ENCODE results near the gene ZNF18.

DNA sequence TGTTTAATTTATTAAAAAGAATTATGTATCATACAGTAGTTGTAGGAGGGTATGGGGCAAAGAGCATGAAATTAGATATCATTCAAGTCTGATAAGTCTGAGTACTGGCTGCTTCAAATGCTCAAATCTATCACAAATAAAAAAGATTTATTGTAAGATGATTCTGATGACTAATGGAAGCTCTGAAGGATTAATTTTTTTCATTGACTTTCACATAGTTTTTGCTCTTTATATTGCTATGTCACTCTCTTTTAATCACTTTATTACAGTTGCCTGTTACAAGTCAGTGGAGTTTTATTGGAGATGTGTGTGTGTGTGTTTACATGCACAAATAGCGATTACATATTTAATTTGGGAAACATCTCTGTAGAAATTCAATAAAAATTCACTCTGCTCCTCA, 38.4 kb upstream of the ZNF18 start:
- TF ChIP-seq, protein P1, sequence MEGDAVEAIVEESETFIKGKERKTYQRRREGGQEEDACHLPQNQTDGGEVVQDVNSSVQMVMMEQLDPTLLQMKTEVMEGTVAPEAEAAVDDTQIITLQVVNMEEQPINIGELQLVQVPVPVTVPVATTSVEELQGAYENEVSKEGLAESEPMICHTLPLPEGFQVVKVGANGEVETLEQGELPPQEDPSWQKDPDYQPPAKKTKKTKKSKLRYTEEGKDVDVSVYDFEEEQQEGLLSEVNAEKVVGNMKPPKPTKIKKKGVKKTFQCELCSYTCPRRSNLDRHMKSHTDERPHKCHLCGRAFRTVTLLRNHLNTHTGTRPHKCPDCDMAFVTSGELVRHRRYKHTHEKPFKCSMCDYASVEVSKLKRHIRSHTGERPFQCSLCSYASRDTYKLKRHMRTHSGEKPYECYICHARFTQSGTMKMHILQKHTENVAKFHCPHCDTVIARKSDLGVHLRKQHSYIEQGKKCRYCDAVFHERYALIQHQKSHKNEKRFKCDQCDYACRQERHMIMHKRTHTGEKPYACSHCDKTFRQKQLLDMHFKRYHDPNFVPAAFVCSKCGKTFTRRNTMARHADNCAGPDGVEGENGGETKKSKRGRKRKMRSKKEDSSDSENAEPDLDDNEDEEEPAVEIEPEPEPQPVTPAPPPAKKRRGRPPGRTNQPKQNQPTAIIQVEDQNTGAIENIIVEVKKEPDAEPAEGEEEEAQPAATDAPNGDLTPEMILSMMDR (conservative IDR thresholded peaks at IDR 0.05 in 1 of 2, IDR thresholded peaks at IDR 0.05 in 1 of 2; ENCODE audit: low read depth in 1 of 2, low read length in 2 of 2): no peak
- no peak for TF ChIP-seq EZH2 (IDR thresholded peaks at IDR 0.05; ENCODE audit: low read length, missing control alignments)
